ENCODE results near the gene IL22RA2. TPM values are rescaled to one million over a fixed set of nuclear protein-coding genes. Genes with fewer than 3 reads are reported as not detected.

The IL22RA2 gene
- total RNA-seq, 1 donor: under 0.01 TPM

Other genes with a start within 250 kb of the IL22RA2 start
- 0.10 TPM for gene IL20RA, start 128.7 kb downstream of the IL22RA2 start, total RNA-seq
- 162 TPM for gene IFNGR1, start 45.7 kb upstream of the IL22RA2 start, total RNA-seq